Measurements from ENCODE around the gene BNC1.

GRCh38 chr15:83312071-83312470, 27.6 kb upstream of the BNC1 start:
- no peak for TF ChIP-seq CTCF (IDR thresholded peaks at IDR 0.05)
- no peak for TF ChIP-seq POLR2A (IDR thresholded peaks at IDR 0.05)
